GM18858 (cell line): Measurements from ENCODE around the gene OXTR.
"Not testable (repeated sequence)": the region's sequence is repeated elsewhere in the genome, so short reads cannot be mapped to it uniquely, and the experiment has no call there.

Experiments used
- ATAC-seq: cut with Tn5 transposase; IDR thresholded peaks from one replicate; pipeline ENCODE4 v1.9.1; 2021; ENCODE audit not compliant: unreplicated experiment

The OXTR gene

GRCh38 chr3:8743021-8743601 lies 26.3 kb downstream of the OXTR start:
- ATAC-seq = no peak

GRCh38 chr3:8741581-8742261 lies 27.7 kb downstream of the OXTR start:
- ATAC-seq = no peak

GRCh38 chr3:8739757-8740504 lies 29.5 kb downstream of the OXTR start:
- ATAC-seq = no peak

GRCh38 chr3:8738639-8739038 lies 30.8 kb downstream of the OXTR start:
- ATAC-seq = no peak

GRCh38 chr3:8737823-8738222 lies 31.6 kb downstream of the OXTR start:
- ATAC-seq = no peak

- no peak for ATAC-seq
These were observed 32.1 kb downstream of the OXTR start for GRCh38 chr3:8737301-8737700.

GRCh38 chr3:8736436-8736835 lies 33.0 kb downstream of the OXTR start:
- ATAC-seq = no peak

- no peak for ATAC-seq
These were observed 34.5 kb downstream of the OXTR start for GRCh38 chr3:8734908-8735307.

GRCh38 chr3:8734137-8734878 lies 35.1 kb downstream of the OXTR start:
- no peak for ATAC-seq

GRCh38 chr3:8733332-8734094 lies 35.9 kb downstream of the OXTR start, which contains the start of gene CAV3:
Gene CAV3 (plus strand): TSS chr3:8733802. CDS start chr3:8733877, 75 bp downstream.
- no peak for ATAC-seq

GRCh38 chr3:8732413-8732812 lies 37.0 kb downstream of the OXTR start:
- no peak for ATAC-seq

GRCh38 chr3:8730656-8731055 lies 38.8 kb downstream of the OXTR start:
- ATAC-seq = no peak

- no peak for ATAC-seq
These were observed 39.9 kb downstream of the OXTR start for GRCh38 chr3:8729479-8729878.

- no peak for ATAC-seq
These were observed 41.6 kb downstream of the OXTR start for GRCh38 chr3:8727605-8728512.

GRCh38 chr3:8724108-8724752 lies 45.2 kb downstream of the OXTR start:
- ATAC-seq = no peak

GRCh38 chr3:8723612-8724011 lies 45.8 kb downstream of the OXTR start:
- no peak for ATAC-seq

GRCh38 chr3:8722808-8723207 lies 46.6 kb downstream of the OXTR start:
- ATAC-seq = no peak

GRCh38 chr3:8715757-8716156 lies 53.7 kb downstream of the OXTR start:
- ATAC-seq = not testable (repeated sequence)
